Coronary artery (tissue), 2 donors: ENCODE measurements around the gene SLC13A3.

Source experiments
- DNase-seq: peaks from one replicate; pipeline ENCODE4 v3.0.0-alpha.2; 2017; ENCODE audit warnings: low spot score
- H3K27ac ChIP-seq, 2 donors: fragments of 200-600 bp; sonication (generic); one replicate each; pipeline ENCODE4 v1.5.1; 2016 to 2019
- H3K4me3 ChIP-seq: fragments of 200-600 bp; sonication (generic); 2 replicates; pipeline ENCODE4 v1.5.1; 2016; ENCODE audit warnings: mild to moderate bottlenecking, moderate library complexity
- CTCF ChIP-seq: fragments of 200-600 bp; sonication (generic); IDR thresholded peaks from one replicate; pipeline ENCODE4 v1.5.1; 2019; ENCODE audit warnings: antibody characterized with exemption

The SLC13A3 gene

GRCh38 chr20:46599227-46599987, 51.9 kb downstream of the SLC13A3 start:
- DNase-seq: no peak
- TF ChIP-seq CTCF: no peak
- Histone ChIP-seq H3K4me3 (no peak overlapping the region), H3K27ac (no peak overlapping the region)

- Histone ChIP-seq H3K27ac (no peak overlapping the region), H3K4me3 (no peak overlapping the region)
- DNase-seq: no peak
- TF ChIP-seq CTCF: no peak
Measured at GRCh38 chr20:46595933-46596332, 55.3 kb downstream of the SLC13A3 start.

- no peak for DNase-seq
- H3K4me3 ChIP-seq: no peak overlapping the region
- no peak for TF ChIP-seq CTCF
- H3K27ac ChIP-seq: no peak overlapping the region
Measured at GRCh38 chr20:46594725-46595124, 56.5 kb downstream of the SLC13A3 start.

- TF ChIP-seq CTCF: no peak
- Histone ChIP-seq H3K27ac (no peak overlapping the region), H3K4me3 (no peak overlapping the region)
- no peak for DNase-seq
Measured at GRCh38 chr20:46592580-46593362, 58.5 kb downstream of the SLC13A3 start.

- no peak for DNase-seq
- no peak overlapping the region for H3K4me3 ChIP-seq
Measured at GRCh38 chr20:46590443-46590842, 60.8 kb downstream of the SLC13A3 start.

GRCh38 chr20:46588532-46589511, 62.4 kb downstream of the SLC13A3 start:
- no peak overlapping the region for H3K27ac ChIP-seq
- H3K4me3 ChIP-seq: no peak overlapping the region
- TF ChIP-seq CTCF: no peak
- no peak for DNase-seq

More at GRCh38 chr20:46590443-46590842, 60.8 kb downstream of the SLC13A3 start:
- H3K27ac ChIP-seq: no peak overlapping the region
- no peak for TF ChIP-seq CTCF
